Lower lobe of right lung (tissue), 2 donors: ENCODE measurements around the gene SCN2B. TPM values are rescaled to one million over a fixed set of nuclear protein-coding genes. Genes with fewer than 3 reads are reported as not detected.

Source experiments
- ATAC-seq, 2 donors: fragments of 200-7000 bp; cut with Tn5 transposase; one replicate each; pipeline ENCODE4 v1.9.1; 2020 to 2022; ENCODE audit warnings: mild to moderate bottlenecking in 2 of 2, moderate library complexity in 2 of 2
- DNase-seq: peaks from one replicate; pipeline ENCODE4 v3.0.0-alpha.2; 2020
- H3K27ac ChIP-seq: fragments of 200-600 bp; one replicate; pipeline ENCODE4 v1.8.0; 2022
- H3K27me3 ChIP-seq: fragments of 200-600 bp; one replicate; pipeline ENCODE4 v1.8.0; 2022; ENCODE audit warnings: low read depth
- H3K36me3 ChIP-seq: fragments of 200-600 bp; one replicate; pipeline ENCODE4 v1.8.0; 2022; ENCODE audit warnings: mild to moderate bottlenecking
- H3K4me1 ChIP-seq: fragments of 200-600 bp; one replicate; pipeline ENCODE4 v1.8.0; 2022
- H3K4me3 ChIP-seq: fragments of 200-600 bp; one replicate; pipeline ENCODE4 v1.8.0; 2022; ENCODE audit warnings: mild to moderate bottlenecking
- H3K9me3 ChIP-seq: fragments of 200-600 bp; one replicate; pipeline ENCODE4 v1.8.0; 2022
- CTCF ChIP-seq: fragments of 200-600 bp; IDR thresholded peaks from one replicate; pipeline ENCODE4 v1.8.0; 2022; ENCODE audit warnings: antibody characterized with exemption, mild to moderate bottlenecking
- intact Hi-C: fragments of 100-400 bp; cut with DNase I; formaldehyde crosslinking; loops from one replicate; pipeline ENCODE4 v1.11.0; 2022
- long read RNA-seq: library from polyadenylated mRNA; unstranded; transcript quantifications from one replicate; pipeline ENCODE4 v2.0.0, GENCODE V29; 2021
- total RNA-seq: library from RNA; stranded (reverse); fragmentation: NEBNext Ultra II Directional; extraction: Animal tissue kit (Norgen Biotek cat#: 25700); gene quantifications from one replicate; pipeline ENCODE4 v1.2.1, GENCODE V29; 2021
- donor health status: DM: no; HTN: yes; CAD: no; lungs with severe emphysema.

SCN2B gene
- total RNA-seq = 1.6 TPM
- long read RNA-seq, full-length matches to known transcripts = 3 of 6 reads
- long read RNA-seq, partial matches to known transcripts = 0 of 6 reads
- long read RNA-seq, other reads (novel, unspliced or antisense) = 3 of 6 reads

GRCh38 chr11:118175993-118176777 is at the start of gene SCN2B:
Gene SCN2B, minus strand, starts transcription at chr11:118176639. Its CDS starts 208 bp downstream, at chr11:118176431.
- intact Hi-C loops = no loop called here
- H3K36me3 ChIP-seq = no peaks in the 10 kb centered on the region
- ATAC-seq (no peak), DNase-seq (no peak)
- H3K27ac ChIP-seq = no peak within 1 kb of the TSS
- peak within 1 kb of the TSS; percentile 43 for H3K4me3 ChIP-seq
- peaks cover 3% of the 10 kb centered on the region for H3K27me3 ChIP-seq
- H3K4me1 ChIP-seq = peaks cover 21% of the 10 kb centered on the region
- H3K9me3 ChIP-seq = no peaks in the 10 kb centered on the region
- no peak for TF ChIP-seq CTCF

- Histone ChIP-seq H3K27me3 (no peaks in the 10 kb centered on the region), H3K36me3 (no peaks in the 10 kb centered on the region), H3K4me3 (peak within 1 kb of the TSS; percentile 51), H3K27ac (peak within 1 kb of the TSS; percentile 70), H3K4me1 (peaks cover 40% of the 10 kb centered on the region), H3K9me3 (no peaks in the 10 kb centered on the region)
- intact Hi-C loops = no loop called here
- peak; percentile 62 to 66 for ATAC-seq
- TF ChIP-seq CTCF = no peak
- no peak for DNase-seq
These were observed 48.2 kb upstream of the SCN2B start, which contains the start of gene JAML for GRCh38 chr11:118224511-118225188. Gene JAML, minus strand, starts transcription at chr11:118225011. Its CDS starts 10,145 bp downstream, at chr11:118214866.

GRCh38 chr11:118223992-118224391 is 47.6 kb upstream of the SCN2B start:
- no peak for DNase-seq
- Histone ChIP-seq H3K27ac (peak overlapping the region; percentile 70), H3K9me3 (no peaks in the 10 kb centered on the region), H3K27me3 (no peaks in the 10 kb centered on the region), H3K4me3 (peak overlapping the region; percentile 51), H3K4me1 (peaks cover 33% of the 10 kb centered on the region), H3K36me3 (no peaks in the 10 kb centered on the region)
- no peak for TF ChIP-seq CTCF
- intact Hi-C loops = no loop called here
- ATAC-seq = peak in 1 of 2 donors; percentile 23

GRCh38 chr11:118223570-118223969 is 47.1 kb upstream of the SCN2B start:
- intact Hi-C loops = no loop called here
- peak overlapping the region; percentile 70 for H3K27ac ChIP-seq
- no peak for DNase-seq
- no peaks in the 10 kb centered on the region for H3K9me3 ChIP-seq
- no peaks in the 10 kb centered on the region for H3K36me3 ChIP-seq
- no peak for TF ChIP-seq CTCF
- H3K4me3 ChIP-seq = peak overlapping the region; percentile 51
- no peaks in the 10 kb centered on the region for H3K27me3 ChIP-seq
- no peak for ATAC-seq
- peaks cover 31% of the 10 kb centered on the region for H3K4me1 ChIP-seq

- peak overlapping the region; percentile 51 for H3K4me3 ChIP-seq
- DNase-seq = no peak
- intact Hi-C loops = no loop called here
- no peaks in the 10 kb centered on the region for H3K27me3 ChIP-seq
- no peak for TF ChIP-seq CTCF
- ATAC-seq = no peak
- no peaks in the 10 kb centered on the region for H3K9me3 ChIP-seq
- peaks cover 23% of the 10 kb centered on the region for H3K4me1 ChIP-seq
- no peak overlapping the region for H3K27ac ChIP-seq
- H3K36me3 ChIP-seq = no peaks in the 10 kb centered on the region
These were observed 46.0 kb upstream of the SCN2B start for GRCh38 chr11:118222437-118222836.
